ENCODE results near the gene NUCB2.

Gene NUCB2

GRCh38 chr11:17268902-17269301 lies 7.6 kb upstream of the NUCB2 start:
- no peak for DNase-seq (ENCODE audit: low read depth in 2 of 2)

- no peak for DNase-seq (ENCODE audit: low read depth in 2 of 2)
These were observed 3.7 kb upstream of the NUCB2 start for GRCh38 chr11:17272801-17273200.

GRCh38 chr11:17273211-17273610 lies 3.3 kb upstream of the NUCB2 start:
- no peak for DNase-seq (ENCODE audit: low read depth in 2 of 2)

GRCh38 chr11:17273668-17274282 lies 2.8 kb upstream of the NUCB2 start:
- DNase-seq (ENCODE audit: low read depth in 2 of 2) = no peak

- DNase-seq (ENCODE audit: low read depth in 2 of 2) = no peak
These were observed 921 bp upstream of the NUCB2 start for GRCh38 chr11:17275400-17276235.

GRCh38 chr11:17277024-17277584 lies 565 bp downstream of the NUCB2 start:
- DNase-seq (ENCODE audit: low read depth in 2 of 2) = no peak

GRCh38 chr11:17280494-17281127 lies 4.1 kb downstream of the NUCB2 start:
- no peak for DNase-seq (ENCODE audit: low read depth in 2 of 2)

- DNase-seq (ENCODE audit: low read depth in 2 of 2) = no peak
These were observed 9.8 kb downstream of the NUCB2 start for GRCh38 chr11:17286332-17286731.

GRCh38 chr11:17287058-17287457 lies 10.5 kb downstream of the NUCB2 start:
- no peak for DNase-seq (ENCODE audit: low read depth in 2 of 2)

GRCh38 chr11:17291710-17292109 lies 15.2 kb downstream of the NUCB2 start:
- no peak for DNase-seq (ENCODE audit: low read depth in 2 of 2)

GRCh38 chr11:17293311-17293710 lies 16.8 kb downstream of the NUCB2 start:
- no peak for DNase-seq (ENCODE audit: low read depth in 2 of 2)

GRCh38 chr11:17294033-17294432 lies 17.5 kb downstream of the NUCB2 start:
- no peak for DNase-seq (ENCODE audit: low read depth in 2 of 2)

- DNase-seq (ENCODE audit: low read depth in 2 of 2) = no peak
These were observed 20.5 kb downstream of the NUCB2 start for GRCh38 chr11:17296852-17297559.

- DNase-seq (ENCODE audit: low read depth in 2 of 2) = no peak
These were observed 21.8 kb downstream of the NUCB2 start for GRCh38 chr11:17298302-17298701.

GRCh38 chr11:17300372-17300771 lies 23.8 kb downstream of the NUCB2 start:
- no peak for DNase-seq (ENCODE audit: low read depth in 2 of 2)

- DNase-seq (ENCODE audit: low read depth in 2 of 2) = no peak
These were observed 37.1 kb downstream of the NUCB2 start for GRCh38 chr11:17313349-17314231.

- DNase-seq (ENCODE audit: low read depth in 2 of 2) = peak; percentile 56 to 57
These were observed 37.7 kb downstream of the NUCB2 start for GRCh38 chr11:17314232-17314547.

- DNase-seq (ENCODE audit: low read depth in 2 of 2) = no peak
These were observed 38.4 kb downstream of the NUCB2 start for GRCh38 chr11:17314904-17315426.

GRCh38 chr11:17328871-17329494 lies 52.4 kb downstream of the NUCB2 start:
- DNase-seq (ENCODE audit: low read depth in 2 of 2) = no peak

- no peak for DNase-seq (ENCODE audit: low read depth in 2 of 2)
These were observed 55.1 kb downstream of the NUCB2 start for GRCh38 chr11:17331669-17332068.
